Astrocyte of the spinal cord (primary cell): ENCODE results near the gene NR1H2.
A peak's percentile ranks its signal among the peaks of the same experiment; 100 is the strongest.

Experiments used
- DNase-seq: peaks from one replicate; pipeline ENCODE4 v3.0.0; 2011; ENCODE audit warnings: low read depth, low spot score
- H3K4me3 ChIP-seq: 2 replicates; pipeline ENCODE4 v1.5.1; 2011; ENCODE audit warnings: low read depth, mild to moderate bottlenecking, low read length, moderate library complexity
- CTCF ChIP-seq: IDR thresholded peaks from 2 replicates; pipeline ENCODE4 v1.5.1; 2012; ENCODE audit warnings: low read depth, mild to moderate bottlenecking, low read length, inconsistent platforms
- in situ Hi-C: cut with HindIII; loops from 2 replicates; pipeline ENCODE4 v1.10.0; 2017; ENCODE audit warnings: low sequenced_read_pairs

NR1H2 gene

GRCh38 chr19:50361290-50362029 is 14.8 kb upstream of the NR1H2 start:
- no peak overlapping the region for H3K4me3 ChIP-seq
- no peak for DNase-seq
- in situ Hi-C loops: no loop called here
- no peak for TF ChIP-seq CTCF

DNA sequence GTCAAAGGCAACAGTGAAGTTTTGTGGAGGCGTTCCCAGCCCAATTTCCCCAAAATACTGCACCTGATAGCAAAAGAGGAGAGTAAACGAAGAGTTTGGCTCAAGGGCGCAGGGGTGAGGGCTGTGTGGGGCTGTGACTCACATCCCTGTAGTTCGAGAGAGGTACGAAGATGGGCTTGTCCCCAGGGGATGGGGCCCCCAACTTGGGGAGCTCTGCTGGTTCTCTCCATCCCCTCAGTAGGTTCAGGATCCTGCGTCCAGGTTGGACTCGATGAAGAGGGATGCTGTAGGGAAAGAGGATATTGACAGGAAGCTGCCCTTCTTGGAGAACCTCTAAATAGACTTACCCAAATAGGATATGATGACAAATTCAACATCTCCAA is 14.2 kb upstream of the NR1H2 start:
- TF ChIP-seq CTCF: no peak
- in situ Hi-C loops: no loop called here
- no peak overlapping the region for H3K4me3 ChIP-seq
- no peak for DNase-seq

DNA sequence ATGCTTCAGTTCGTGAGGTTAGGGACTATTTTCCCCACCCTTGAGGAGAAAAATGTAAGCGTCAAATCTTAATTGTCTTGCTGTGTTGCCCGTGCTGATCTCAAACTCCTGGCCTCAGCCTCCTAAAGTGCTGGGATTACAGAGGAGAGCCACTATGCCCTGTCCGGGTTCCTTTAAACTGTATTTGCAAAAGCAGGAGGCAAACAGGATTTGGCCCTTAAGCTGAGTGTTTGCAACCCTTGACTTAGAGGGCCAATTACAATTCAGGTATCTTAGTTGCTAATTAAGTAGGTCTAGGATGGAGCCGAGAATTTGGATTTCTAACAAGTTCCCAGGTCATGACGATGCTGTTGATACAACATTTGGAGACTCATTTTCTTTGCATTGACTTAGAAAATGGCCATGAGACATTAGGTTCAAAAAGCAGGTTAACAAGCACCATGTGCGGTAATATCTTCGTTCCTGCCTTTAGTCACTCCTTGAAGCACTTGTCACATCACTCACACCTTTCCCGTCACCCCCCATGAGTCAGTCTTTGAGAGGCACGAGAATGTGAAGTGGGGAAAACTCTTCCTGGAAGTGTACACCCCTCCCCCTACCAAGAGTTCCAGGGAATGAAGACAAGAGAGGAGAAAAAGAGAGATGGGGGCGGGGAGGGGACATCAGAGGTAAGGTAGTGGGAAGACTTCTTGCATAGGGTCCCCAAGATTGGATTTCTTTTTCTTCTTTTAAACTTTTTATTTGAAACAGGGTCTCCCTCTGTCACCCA is 13.4 kb upstream of the NR1H2 start:
- DNase-seq: no peak
- in situ Hi-C loops: no loop called here
- H3K4me3 ChIP-seq: no peak overlapping the region
- no peak for TF ChIP-seq CTCF

DNA sequence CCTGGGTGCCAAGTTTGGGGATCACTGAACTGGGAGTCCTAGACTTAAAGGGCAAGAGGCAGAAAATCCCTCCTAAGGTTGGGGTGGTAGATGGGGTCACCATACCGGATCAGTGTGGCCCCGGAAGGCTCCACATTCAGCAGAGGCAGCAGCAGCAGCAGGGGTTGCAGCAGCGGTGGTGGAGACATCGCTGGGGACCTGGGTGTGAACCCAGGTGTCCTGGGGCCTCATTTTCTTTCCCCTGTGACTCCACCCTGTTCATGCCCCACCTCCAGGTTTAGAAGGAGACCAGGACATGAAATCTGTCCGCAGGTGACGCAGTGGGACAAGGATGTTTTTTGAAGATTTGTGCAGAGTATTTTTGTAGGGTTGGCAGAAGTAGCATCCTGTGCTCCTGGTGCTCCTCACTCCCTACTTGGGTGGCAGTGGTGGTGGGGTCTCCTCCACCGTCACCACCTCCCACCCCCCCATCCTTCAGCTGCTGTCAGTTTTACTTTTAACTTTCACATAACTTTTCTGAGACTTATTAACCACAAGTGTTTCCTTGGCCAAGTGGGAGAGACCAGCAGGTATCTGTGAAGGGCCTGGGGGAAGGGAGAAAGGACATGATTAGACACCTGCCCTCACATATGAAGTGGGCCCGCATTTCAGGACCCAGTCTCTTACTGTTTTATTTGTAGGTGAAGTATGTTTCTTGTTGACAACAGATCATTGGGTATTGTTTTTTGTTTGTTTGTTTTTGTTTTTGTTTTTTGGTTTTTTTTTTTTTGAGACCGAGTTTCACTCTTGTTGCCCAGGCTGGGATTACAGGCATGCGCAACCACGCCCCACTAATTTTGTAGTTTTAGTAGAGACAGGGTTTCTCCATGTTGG is 10.6 kb upstream of the NR1H2 start, which contains the start of gene NAPSA:
Gene NAPSA (minus strand): TSS at position 206 of the 873 bp plus-strand sequence. CDS start 18 bp downstream, at position 188.
- no peak for TF ChIP-seq CTCF
- H3K4me3 ChIP-seq: no peak within 1 kb of the TSS
- in situ Hi-C loops: no loop called here
- DNase-seq: no peak

GRCh38 chr19:50368649-50369570 is 7.3 kb upstream of the NR1H2 start:
- DNase-seq: peak; percentile 85
- H3K4me3 ChIP-seq: peak overlapping the region; percentile 66
- peak; percentile 81 for TF ChIP-seq CTCF
- in situ Hi-C loops: no loop called here
